Left lung (tissue), 10 donors: Measurements from ENCODE around the gene KRT74. TPM values are rescaled to one million over a fixed set of nuclear protein-coding genes. Genes with fewer than 3 reads are reported as not detected.

ENCODE experiments used
- ATAC-seq: fragments of 200-7000 bp; cut with Tn5 transposase; one replicate; pipeline ENCODE4 v1.9.1; 2020; ENCODE audit warnings: moderate library complexity
- DNase-seq, 4 donors: peaks; one replicate each; pipeline ENCODE4 v3.0.0-alpha.2; 2013 to 2020
- H3K27ac ChIP-seq, 2 donors: fragments of 200-600 bp; sonication (generic) in 1 of 2; one replicate each; pipeline versions ENCODE4 v1.5.0 to v1.8.0; 2020 to 2021
- H3K27me3 ChIP-seq, 2 donors: fragments of 200-600 bp; sonication (generic) in 1 of 2; one replicate each; pipeline versions ENCODE4 v1.5.0 to v1.8.0; 2020 to 2021
- H3K36me3 ChIP-seq, 2 donors: fragments of 200-600 bp; sonication (generic) in 1 of 2; one replicate each; pipeline versions ENCODE4 v1.5.0 to v1.8.0; 2020 to 2021
- H3K4me1 ChIP-seq, 2 donors: fragments of 200-600 bp; one replicate each; pipeline ENCODE4 v1.8.0; 2021
- H3K4me3 ChIP-seq, 2 donors: fragments of 200-600 bp; sonication (generic) in 1 of 2; one replicate each; pipeline versions ENCODE4 v1.5.0 to v1.8.0; 2020 to 2021; ENCODE audit warnings: mild to moderate bottlenecking in 1 of 2
- H3K9me3 ChIP-seq, 2 donors: fragments of 200-600 bp; sonication (generic) in 1 of 2; one replicate each; pipeline versions ENCODE4 v1.5.0 to v1.8.0; 2020 to 2021
- intact Hi-C, 2 donors: fragments of 100-400 bp; cut with DNase I; formaldehyde crosslinking; loops; one replicate each; pipeline versions ENCODE4 v1.11.2 to v1.14.2; 2022
- polyA plus RNA-seq, 6 donors: library from polyadenylated mRNA; unstranded; fragments of 120-200 nt; gene quantifications; one replicate each; pipeline ENCODE4 v1.2.1, GENCODE V29; 2013; ENCODE audit not compliant: insufficient read length in 6 of 6
- total RNA-seq, 2 donors: library from RNA; stranded (reverse); fragmentation: NEBNext Ultra II Directional; extraction: Animal tissue kit (Norgen Biotek cat#: 25700); gene quantifications; one replicate each; pipeline ENCODE4 v1.2.1, GENCODE V29; 2021
- TF ChIP-seq, protein P1 (sequence below), 2 donors: fragments of 200-600 bp; sonication (generic) in 1 of 2; IDR thresholded peaks; one replicate each; pipeline versions ENCODE4 v1.5.0 to v1.8.0; 2021; ENCODE audit warnings: antibody characterized with exemption in 2 of 2
- donor health status: DM: no; HTN: yes; CAD: no.
- donor health status: DM: no; HTN: no; CAD: no.

The KRT74 gene
- total and polyA plus RNA-seq, 8 donors = not detected

- no peaks in the 10 kb centered on the region for H3K4me1 ChIP-seq
- H3K4me3 ChIP-seq = no peak overlapping the region
- no peaks in the 10 kb centered on the region for H3K9me3 ChIP-seq
- DNase-seq (peak in 1 of 4 donors; percentile 70), ATAC-seq (no peak)
- no peaks in the 10 kb centered on the region for H3K36me3 ChIP-seq
- H3K27me3 ChIP-seq = peaks cover 0 to 28% of the 10 kb centered on the region in 2 donors
- no peak overlapping the region for H3K27ac ChIP-seq
- TF ChIP-seq, protein P1, sequence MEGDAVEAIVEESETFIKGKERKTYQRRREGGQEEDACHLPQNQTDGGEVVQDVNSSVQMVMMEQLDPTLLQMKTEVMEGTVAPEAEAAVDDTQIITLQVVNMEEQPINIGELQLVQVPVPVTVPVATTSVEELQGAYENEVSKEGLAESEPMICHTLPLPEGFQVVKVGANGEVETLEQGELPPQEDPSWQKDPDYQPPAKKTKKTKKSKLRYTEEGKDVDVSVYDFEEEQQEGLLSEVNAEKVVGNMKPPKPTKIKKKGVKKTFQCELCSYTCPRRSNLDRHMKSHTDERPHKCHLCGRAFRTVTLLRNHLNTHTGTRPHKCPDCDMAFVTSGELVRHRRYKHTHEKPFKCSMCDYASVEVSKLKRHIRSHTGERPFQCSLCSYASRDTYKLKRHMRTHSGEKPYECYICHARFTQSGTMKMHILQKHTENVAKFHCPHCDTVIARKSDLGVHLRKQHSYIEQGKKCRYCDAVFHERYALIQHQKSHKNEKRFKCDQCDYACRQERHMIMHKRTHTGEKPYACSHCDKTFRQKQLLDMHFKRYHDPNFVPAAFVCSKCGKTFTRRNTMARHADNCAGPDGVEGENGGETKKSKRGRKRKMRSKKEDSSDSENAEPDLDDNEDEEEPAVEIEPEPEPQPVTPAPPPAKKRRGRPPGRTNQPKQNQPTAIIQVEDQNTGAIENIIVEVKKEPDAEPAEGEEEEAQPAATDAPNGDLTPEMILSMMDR (IDR thresholded peaks at IDR 0.05) = no peak
- intact Hi-C loops = loop anchor here in 1 of 2 donors (10.0 kb wide), 1 partner anchor 387 kb away; no protein-coding TSS in a partner anchor
Measured at GRCh38 chr12:52587563-52587962, 13.9 kb upstream of the KRT74 start.

- TF ChIP-seq, protein P1 (IDR thresholded peaks at IDR 0.05) = no peak
- intact Hi-C loops = loop anchor here in 1 of 2 donors (10.0 kb wide), 1 partner anchor 389 kb away; no protein-coding TSS in a partner anchor
- Histone ChIP-seq H3K27ac (no peak overlapping the region), H3K27me3 (peaks cover 0 to 31% of the 10 kb centered on the region in 2 donors), H3K4me1 (no peaks in the 10 kb centered on the region), H3K36me3 (no peaks in the 10 kb centered on the region), H3K4me3 (no peak overlapping the region), H3K9me3 (no peaks in the 10 kb centered on the region)
- no peak for DNase-seq
- no peak for ATAC-seq
Measured at GRCh38 chr12:52585946-52586345, 12.3 kb upstream of the KRT74 start.

DNA sequence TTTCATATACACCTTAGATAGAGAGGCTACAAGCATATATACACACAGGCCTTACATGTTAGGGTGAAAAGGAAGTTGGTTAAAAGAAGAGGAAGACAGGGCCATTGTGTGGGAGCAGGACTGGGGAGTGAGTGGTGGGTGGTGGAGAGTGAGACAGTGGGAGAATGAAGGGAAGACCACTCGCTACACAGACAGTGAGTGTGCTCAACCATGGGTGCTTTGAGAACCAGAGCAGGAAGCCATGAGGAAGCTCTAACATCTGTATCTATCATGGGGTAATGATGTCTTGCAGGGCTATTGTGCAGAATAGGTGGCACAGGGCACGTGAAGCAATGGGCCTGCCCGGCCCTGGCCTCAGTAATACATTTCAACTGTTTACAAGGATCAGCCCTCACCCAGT is 11.4 kb upstream of the KRT74 start:
- ATAC-seq (no peak), DNase-seq (no peak)
- H3K36me3 ChIP-seq = no peaks in the 10 kb centered on the region
- no peaks in the 10 kb centered on the region for H3K4me1 ChIP-seq
- no peak overlapping the region for H3K27ac ChIP-seq
- TF ChIP-seq, protein P1 (IDR thresholded peaks at IDR 0.05) = no peak
- intact Hi-C loops = loop anchor here in 1 of 2 donors (10.0 kb wide), 1 partner anchor 390 kb away; no protein-coding TSS in a partner anchor
- H3K9me3 ChIP-seq = no peaks in the 10 kb centered on the region
- no peak overlapping the region for H3K4me3 ChIP-seq
- peaks cover 0 to 31% of the 10 kb centered on the region in 2 donors for H3K27me3 ChIP-seq

DNA sequence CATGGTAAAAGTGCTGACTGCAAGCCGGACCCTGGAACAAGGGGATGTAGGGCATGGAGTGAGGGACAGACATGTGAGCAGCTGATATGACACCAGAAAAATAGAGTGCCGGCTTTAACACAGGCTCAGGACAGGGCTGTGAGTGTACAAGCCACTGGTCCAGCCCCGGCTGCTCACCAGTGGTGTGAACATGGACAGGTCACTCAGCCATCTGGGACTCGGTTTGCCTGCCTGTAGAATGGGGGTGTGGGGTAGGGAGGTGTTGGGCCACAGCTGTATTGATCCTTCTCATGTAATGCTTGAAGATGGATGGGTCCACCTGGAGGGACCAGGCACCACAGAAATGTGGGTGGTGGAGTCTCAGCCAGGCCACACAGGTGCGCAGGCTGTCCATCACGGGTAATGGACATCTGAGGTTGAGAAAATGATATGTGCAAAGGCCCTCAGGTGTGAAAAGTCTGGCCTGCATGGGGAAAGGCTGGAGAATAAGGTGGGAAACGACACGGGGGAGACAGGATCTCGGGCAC is 10.6 kb upstream of the KRT74 start:
- no peaks in the 10 kb centered on the region for H3K4me1 ChIP-seq
- H3K27me3 ChIP-seq = peaks cover 0 to 38% of the 10 kb centered on the region in 2 donors
- intact Hi-C loops = loop anchor here in 1 of 2 donors (5.0 to 10.0 kb wide), 2 partner anchors 293 to 391 kb away; no protein-coding TSS in a partner anchor
- no peak overlapping the region for H3K4me3 ChIP-seq
- no peaks in the 10 kb centered on the region for H3K36me3 ChIP-seq
- ATAC-seq = no peak
- H3K9me3 ChIP-seq = no peaks in the 10 kb centered on the region
- H3K27ac ChIP-seq = no peak overlapping the region
- TF ChIP-seq, protein P1 (IDR thresholded peaks at IDR 0.05) = no peak
- DNase-seq = no peak

DNA sequence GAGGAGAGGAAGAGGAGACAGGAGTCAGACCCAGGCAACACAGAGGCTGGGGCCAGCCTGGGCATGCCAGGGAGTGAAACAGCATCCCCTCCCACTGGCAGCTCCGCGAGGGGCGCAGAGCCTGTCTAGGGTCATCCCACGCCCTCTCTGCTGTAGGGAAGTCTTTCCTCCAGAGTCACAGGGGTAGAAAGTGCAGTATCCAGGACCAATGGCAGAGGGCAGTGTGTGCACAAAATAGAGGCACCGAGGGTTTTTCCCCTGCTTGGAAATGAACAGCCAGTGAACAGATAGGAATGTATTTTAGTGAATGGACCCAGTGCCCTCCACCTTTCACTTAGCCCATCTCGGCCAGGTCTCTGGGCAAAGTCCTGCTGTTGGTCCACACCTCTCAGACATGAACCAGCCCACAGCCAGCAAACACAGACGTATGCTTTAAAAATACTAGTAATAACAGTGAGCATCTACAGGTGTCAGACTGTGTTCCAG is 9.4 kb upstream of the KRT74 start:
- peak; percentile 95 for ATAC-seq
- Histone ChIP-seq H3K27me3 (peaks cover 0 to 40% of the 10 kb centered on the region in 2 donors), H3K36me3 (no peaks in the 10 kb centered on the region), H3K27ac (no peak overlapping the region), H3K4me3 (no peak overlapping the region), H3K9me3 (no peaks in the 10 kb centered on the region), H3K4me1 (no peaks in the 10 kb centered on the region)
- intact Hi-C loops = loop anchor here in 1 of 2 donors (5.0 to 10.0 kb wide), 2 partner anchors 294 to 392 kb away; no protein-coding TSS in a partner anchor
- TF ChIP-seq, protein P1 (IDR thresholded peaks at IDR 0.05) = peak; percentile 60 to 69
- DNase-seq = peak in 2 of 4 donors; percentile 31 to 44
